ENCODE data around the gene PTPN23.

DNA sequence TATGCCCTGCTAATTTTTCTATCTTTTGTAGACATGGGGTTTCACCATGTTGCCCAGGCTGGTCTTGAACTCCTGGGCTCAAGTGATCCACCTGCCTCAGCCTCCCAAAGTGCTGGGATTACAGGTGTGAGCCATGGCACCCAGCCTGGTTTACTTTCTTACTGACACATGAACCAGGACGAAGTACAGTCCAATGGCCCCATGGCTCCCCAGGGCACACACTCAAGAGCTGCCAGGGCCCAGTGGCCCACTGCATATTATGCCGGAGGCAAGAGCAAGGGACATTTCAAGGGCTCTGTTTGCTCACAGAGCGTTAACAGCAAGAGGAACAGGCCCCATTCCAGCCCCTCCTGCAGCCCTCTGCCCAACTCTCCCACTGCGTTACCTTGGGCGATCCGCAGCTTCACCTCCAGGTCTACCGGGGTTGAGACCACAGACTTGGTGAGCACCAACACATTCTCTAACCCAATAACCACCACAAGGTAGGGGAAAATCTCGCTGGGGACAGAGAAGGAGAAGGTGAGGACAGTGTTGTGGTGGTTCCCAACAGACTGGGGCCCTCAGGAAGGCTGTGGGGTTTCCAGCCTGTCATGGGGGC, 42.8 kb downstream of the PTPN23 start:
- TF ChIP-seq CTCF (IDR thresholded peaks at IDR 0.05; ENCODE audit: low read depth, low read length, poor library complexity, severe bottlenecking), result no peak
- TF ChIP-seq EZH2phosphoT487 (IDR thresholded peaks at IDR 0.05; ENCODE audit: borderline replicate concordance, low read length), result no peak
